Endodermal cell (in vitro differentiated cells): ENCODE measurements around the gene ENO4. TPM values are rescaled to one million over a fixed set of nuclear protein-coding genes. Genes with fewer than 3 reads are reported as not detected.
A peak's percentile ranks its signal among the peaks of the same experiment; 100 is the strongest.

Experiments used
- DNase-seq: peaks from one replicate; pipeline ENCODE4 v3.0.0-alpha.2; 2017
- H3K27ac ChIP-seq: 2 replicates; pipeline ENCODE4 v1.5.1; 2013; ENCODE audit warnings: mild to moderate bottlenecking, low read depth, low read length, moderate library complexity
- H3K27me3 ChIP-seq: 2 replicates; pipeline ENCODE4 v1.6.1; 2013; ENCODE audit warnings: mild to moderate bottlenecking, low read length, moderate library complexity; ENCODE audit not compliant: insufficient read depth, control insufficient read depth, poor library complexity, severe bottlenecking
- H3K36me3 ChIP-seq: 2 replicates; pipeline ENCODE4 v1.7.0; 2013; ENCODE audit warnings: mild to moderate bottlenecking, low read length, moderate library complexity; ENCODE audit not compliant: control insufficient read depth, insufficient read depth
- H3K4me1 ChIP-seq: one replicate; pipeline ENCODE4 v1.7.0; 2013; ENCODE audit warnings: low read length; ENCODE audit not compliant: control insufficient read depth, insufficient read depth
- H3K4me3 ChIP-seq: 2 replicates; pipeline ENCODE4 v1.5.1; 2013; ENCODE audit warnings: mild to moderate bottlenecking, low read length, moderate library complexity
- H3K9ac ChIP-seq: 2 replicates; pipeline ENCODE4 v1.6.1; 2013; ENCODE audit warnings: mild to moderate bottlenecking, low read length, moderate library complexity; ENCODE audit not compliant: poor library complexity, severe bottlenecking; ENCODE audit errors: extremely low read depth
- H3K9me3 ChIP-seq: 2 replicates; pipeline ENCODE4 v1.6.1; 2013; ENCODE audit warnings: mild to moderate bottlenecking, low read length, moderate library complexity; ENCODE audit not compliant: control insufficient read depth
- H3K27ac Mint-ChIP-seq: 2 replicates; pipeline ENCODE4 v1.8.0; 2020; ENCODE audit warnings: mixed read lengths
- H3K27me3 Mint-ChIP-seq: 2 replicates; pipeline ENCODE4 v1.8.0; 2021; ENCODE audit warnings: mild to moderate bottlenecking, mixed read lengths; ENCODE audit not compliant: insufficient read depth
- H3K36me3 Mint-ChIP-seq: 2 replicates; pipeline ENCODE4 v1.8.0; 2020; ENCODE audit warnings: low read depth, mixed read lengths
- H3K4me1 Mint-ChIP-seq: 2 replicates; pipeline ENCODE4 v1.8.0; 2020; ENCODE audit warnings: mixed read lengths
- H3K4me3 Mint-ChIP-seq: 2 replicates; pipeline ENCODE4 v1.8.0; 2020; ENCODE audit warnings: mild to moderate bottlenecking, moderate library complexity, mixed read lengths
- H3K9me3 Mint-ChIP-seq: 2 replicates; pipeline ENCODE4 v1.8.0; 2020; ENCODE audit warnings: mild to moderate bottlenecking, mixed read lengths
- CTCF ChIP-seq: fragments of 200-600 bp; sonication (generic); conservative IDR thresholded peaks from 2 replicates; pipeline ENCODE4 v1.5.0; 2021; ENCODE audit warnings: antibody characterized with exemption, mild to moderate bottlenecking
- WGBS, 2 experiments: methylation state at CpG; one replicate each; pipeline versions ENCODE4 v1.1.5 to v1.1.7; 2013; ENCODE audit warnings: missing lambda C conversion rate in 2 of 2, mixed read lengths in 1 of 2; ENCODE audit not compliant: insufficient coverage in 1 of 2, insufficient read length in 1 of 2; 5-methylcytosine and 5-hydroxymethylcytosine counted together
- total RNA-seq, 2 donors: library from RNA; stranded (reverse); fragmentation: NEBNext Ultra II Directional in 1 of 2; extraction: Animal tissue kit (Norgen Biotek cat#: 25700) in 1 of 2; gene quantifications; 2 replicates in 1 of 2; 3 replicates in 1 of 2; pipeline ENCODE4 v1.2.1, GENCODE V29; 2021

The ENO4 gene
- total RNA-seq, 2 donors from 2014 or later: 1.1 to 2.2 TPM

- H3K9me3 Mint-ChIP-seq: no peaks in the 10 kb centered on the region
- H3K36me3 Mint-ChIP-seq: peaks cover 3% of the 10 kb centered on the region
- Histone ChIP-seq H3K9ac (no peak overlapping the region), H3K27ac (no peak overlapping the region), H3K4me3 (no peak overlapping the region), H3K27me3 (no peaks in the 10 kb centered on the region), H3K4me1 (no peaks in the 10 kb centered on the region), H3K36me3 (peaks cover 5% of the 10 kb centered on the region), H3K9me3 (no peaks in the 10 kb centered on the region)
- no peak overlapping the region for H3K4me3 Mint-ChIP-seq
- no peaks in the 10 kb centered on the region for H3K27me3 Mint-ChIP-seq
- peak; percentile 22 for TF ChIP-seq CTCF
- H3K4me1 Mint-ChIP-seq: peaks cover 13% of the 10 kb centered on the region
- DNase-seq: no peak
- WGBS, 2 experiments: 62 to 73% methylated on average over 5 to 7 of the region's 7 CpGs
- peak overlapping the region; percentile 68 for H3K27ac Mint-ChIP-seq
Measured at GRCh38 chr10:116879817-116880216, 30.5 kb downstream of the ENO4 start.

GRCh38 chr10:116880716-116881482, 31.6 kb downstream of the ENO4 start:
- WGBS, 2 experiments: 61 to 84% methylated on average over 5 to 10 of the region's 10 CpGs
- H3K4me3 Mint-ChIP-seq: no peak overlapping the region
- peaks cover 18% of the 10 kb centered on the region for H3K4me1 Mint-ChIP-seq
- TF ChIP-seq CTCF: no peak
- H3K9me3 Mint-ChIP-seq: no peaks in the 10 kb centered on the region
- Histone ChIP-seq H3K27me3 (no peaks in the 10 kb centered on the region), H3K27ac (no peak overlapping the region), H3K9me3 (no peaks in the 10 kb centered on the region), H3K4me1 (peaks cover 4% of the 10 kb centered on the region), H3K36me3 (peaks cover 9% of the 10 kb centered on the region), H3K4me3 (no peak overlapping the region), H3K9ac (no peak overlapping the region)
- H3K27ac Mint-ChIP-seq: no peak overlapping the region
- peaks cover 3% of the 10 kb centered on the region for H3K36me3 Mint-ChIP-seq
- DNase-seq: no peak
- H3K27me3 Mint-ChIP-seq: no peaks in the 10 kb centered on the region

GRCh38 chr10:116882639-116883038, 33.3 kb downstream of the ENO4 start:
- no peaks in the 10 kb centered on the region for H3K9me3 Mint-ChIP-seq
- no peak for TF ChIP-seq CTCF

More at GRCh38 chr10:116882639-116883038, 33.3 kb downstream of the ENO4 start:
- Histone ChIP-seq H3K4me3 (no peak overlapping the region), H3K9ac (no peak overlapping the region), H3K4me1 (peaks cover 14% of the 10 kb centered on the region), H3K36me3 (peaks cover 9% of the 10 kb centered on the region), H3K27me3 (no peaks in the 10 kb centered on the region), H3K9me3 (no peaks in the 10 kb centered on the region), H3K27ac (no peak overlapping the region)
- Mint-ChIP-seq H3K4me3 (no peak overlapping the region), H3K36me3 (peaks cover 3% of the 10 kb centered on the region), H3K27me3 (no peaks in the 10 kb centered on the region), H3K27ac (no peak overlapping the region), H3K4me1 (peaks cover 31% of the 10 kb centered on the region)
- 93 to 100% methylated on average over 1 to 2 of the region's 2 CpGs for WGBS, 2 experiments
- DNase-seq: no peak
